AG09319 (cell line): Measurements from ENCODE around the gene ADAP1.

Experiments
- DNase-seq: peaks from one replicate; pipeline ENCODE4 v3.0.0-alpha.2; 2010; ENCODE audit warnings: low read depth; ENCODE audit errors: extremely low read depth
- TF ChIP-seq, protein P1 (sequence below): IDR thresholded peaks from 2 replicates; pipeline ENCODE4 v1.5.1; 2011; ENCODE audit warnings: low read depth, mild to moderate bottlenecking, inconsistent platforms, low read length, moderate library complexity

ADAP1 gene

GRCh38 chr7:868189-868486, 86.3 kb downstream of the ADAP1 start:
- TF ChIP-seq, protein P1, sequence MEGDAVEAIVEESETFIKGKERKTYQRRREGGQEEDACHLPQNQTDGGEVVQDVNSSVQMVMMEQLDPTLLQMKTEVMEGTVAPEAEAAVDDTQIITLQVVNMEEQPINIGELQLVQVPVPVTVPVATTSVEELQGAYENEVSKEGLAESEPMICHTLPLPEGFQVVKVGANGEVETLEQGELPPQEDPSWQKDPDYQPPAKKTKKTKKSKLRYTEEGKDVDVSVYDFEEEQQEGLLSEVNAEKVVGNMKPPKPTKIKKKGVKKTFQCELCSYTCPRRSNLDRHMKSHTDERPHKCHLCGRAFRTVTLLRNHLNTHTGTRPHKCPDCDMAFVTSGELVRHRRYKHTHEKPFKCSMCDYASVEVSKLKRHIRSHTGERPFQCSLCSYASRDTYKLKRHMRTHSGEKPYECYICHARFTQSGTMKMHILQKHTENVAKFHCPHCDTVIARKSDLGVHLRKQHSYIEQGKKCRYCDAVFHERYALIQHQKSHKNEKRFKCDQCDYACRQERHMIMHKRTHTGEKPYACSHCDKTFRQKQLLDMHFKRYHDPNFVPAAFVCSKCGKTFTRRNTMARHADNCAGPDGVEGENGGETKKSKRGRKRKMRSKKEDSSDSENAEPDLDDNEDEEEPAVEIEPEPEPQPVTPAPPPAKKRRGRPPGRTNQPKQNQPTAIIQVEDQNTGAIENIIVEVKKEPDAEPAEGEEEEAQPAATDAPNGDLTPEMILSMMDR: no peak
- DNase-seq: no peak

DNA sequence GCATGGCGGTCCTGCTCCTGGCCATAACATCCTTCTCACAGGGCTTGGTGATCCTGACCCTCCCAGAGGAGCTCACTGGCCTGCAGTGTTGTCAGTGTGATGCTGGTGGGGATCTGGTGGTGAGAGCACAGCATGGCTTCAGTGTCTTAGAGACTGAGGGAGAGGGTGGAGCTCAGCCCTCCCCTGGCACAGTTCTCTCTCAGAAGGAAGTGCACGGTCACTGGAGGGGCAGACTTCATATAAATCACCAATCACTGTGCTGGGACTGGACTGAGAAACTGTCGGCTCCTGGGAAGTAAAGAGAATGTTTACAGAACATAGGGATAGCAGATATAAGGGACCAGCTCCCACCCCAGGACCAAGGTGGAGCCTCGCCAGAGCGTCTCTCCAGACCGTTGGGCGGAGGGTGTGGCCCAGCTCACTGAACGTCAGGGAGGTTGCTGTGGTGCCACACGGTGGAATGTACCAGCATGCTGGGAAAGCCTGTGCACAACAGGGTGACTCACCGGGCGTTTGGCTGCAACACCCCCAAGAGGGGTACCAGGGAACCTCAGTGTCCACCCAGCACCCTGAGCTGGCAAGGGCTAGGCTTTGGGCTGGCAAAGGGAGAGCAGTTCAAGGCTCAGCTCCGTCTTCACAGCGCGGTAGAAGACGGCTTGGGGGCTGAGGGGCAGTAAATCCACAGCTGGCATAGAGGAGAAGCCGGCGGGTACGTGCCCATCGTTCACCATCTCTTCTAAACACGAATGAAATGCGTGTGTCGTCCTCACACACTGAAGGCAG, 86.9 kb downstream of the ADAP1 start:
- peak; percentile 7 for DNase-seq
- TF ChIP-seq, protein P1: no peak; the same call in 1 of the 2 replicates

DNA sequence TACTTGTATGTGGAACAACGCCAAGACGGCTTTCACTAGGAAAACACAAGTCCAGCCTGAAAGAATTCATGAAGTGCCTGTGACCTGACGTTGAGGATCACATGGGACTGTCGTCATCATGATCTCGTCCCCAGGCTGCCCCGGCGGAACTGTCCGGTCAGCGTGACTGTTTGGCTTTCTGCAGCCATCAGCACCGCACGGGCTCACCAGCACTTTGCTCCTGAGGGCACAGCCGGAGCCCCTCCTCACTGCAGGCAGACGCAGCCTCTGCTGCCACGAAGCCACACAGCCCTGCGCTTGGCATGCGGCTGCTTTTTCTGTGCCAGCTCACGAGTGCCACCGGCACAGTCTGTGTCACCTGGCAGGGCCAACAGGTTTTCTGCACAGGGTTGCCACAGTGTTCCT, 87.5 kb downstream of the ADAP1 start:
- TF ChIP-seq, protein P1: no peak
- peak; percentile 49 for DNase-seq

GRCh38 chr7:865921-866320, 88.6 kb downstream of the ADAP1 start:
- TF ChIP-seq, protein P1: no peak
- DNase-seq: no peak

GRCh38 chr7:863106-863505, 91.4 kb downstream of the ADAP1 start:
- no peak for DNase-seq
- TF ChIP-seq, protein P1: no peak

GRCh38 chr7:862157-862556, 92.3 kb downstream of the ADAP1 start:
- TF ChIP-seq, protein P1: no peak
- no peak for DNase-seq

DNA sequence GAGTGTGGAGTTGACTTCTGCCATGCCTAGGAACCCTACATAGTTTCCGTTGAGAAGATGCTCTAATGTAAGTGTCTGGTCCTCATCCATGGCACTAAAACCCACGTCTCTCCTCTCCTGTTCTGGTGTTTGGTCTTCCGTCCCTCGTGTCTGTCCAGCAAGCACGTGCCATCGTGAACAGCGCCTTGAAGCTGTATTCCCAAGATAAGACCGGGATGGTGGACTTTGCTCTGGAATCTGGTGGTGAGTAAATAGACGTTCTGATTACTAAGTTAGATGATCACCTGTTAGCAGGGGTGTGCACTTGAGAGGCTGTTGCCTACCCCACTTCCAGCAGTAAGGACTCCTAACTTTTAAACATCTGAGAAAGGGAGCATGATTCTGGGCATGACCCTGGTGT, 93.3 kb downstream of the ADAP1 start:
- DNase-seq: no peak
- TF ChIP-seq, protein P1: no peak
